Measurements from ENCODE around the gene ELF1. TPM values are rescaled to one million over a fixed set of nuclear protein-coding genes. Genes with fewer than 3 reads are reported as not detected.

ELF1 gene
- total and polyA plus RNA-seq, 2 donors (not counting 3 experiments of a cell fraction or from before 2014, with no cell fraction given): 31.8 to 61.2 TPM

GRCh38 chr13:40984668-40985366, 34.3 kb downstream of the ELF1 start:
- TF ChIP-seq GATA2 (IDR thresholded peaks at IDR 0.05; ENCODE audit: insufficient read depth, insufficient read length, low read depth, low read length) (no peak), POLR2AphosphoS5 (IDR thresholded peaks at IDR 0.05; ENCODE audit: insufficient read depth, low read depth, low read length) (no peak), JUN (IDR thresholded peaks at IDR 0.05; ENCODE audit: borderline replicate concordance, insufficient read depth, insufficient read length, low read depth) (no peak), MAX (IDR thresholded peaks at IDR 0.05; ENCODE audit: insufficient read depth, insufficient read length) (no peak), EZH2 (IDR thresholded peaks at IDR 0.05; ENCODE audit: borderline replicate concordance, low read depth, low read length, severe bottlenecking) (no peak), FOS (IDR thresholded peaks at IDR 0.05; ENCODE audit: borderline replicate concordance, insufficient read depth, low read length) (no peak), MYC (IDR thresholded peaks at IDR 0.05; ENCODE audit: low read depth, low read length) (no peak), POLR2A (IDR thresholded peaks at IDR 0.05; ENCODE audit: low read depth, low read length) (no peak), CTCF (IDR thresholded peaks at IDR 0.05; ENCODE audit: extremely low read depth in 1 of 2, insufficient read depth in 1 of 2, low read depth in 1 of 2, low read length in 2 of 2) (no peak)
- H3K36me3 ChIP-seq (ENCODE audit: control insufficient read depth in 2 of 2, extremely low read depth in 1 of 2, insufficient read depth in 2 of 2, low read length in 2 of 2): no peaks in the 10 kb centered on the region
- H3K9me1 ChIP-seq (replicated peaks; ENCODE audit: control insufficient read depth, extremely low read depth, insufficient read depth, low read length): no peaks in the 10 kb centered on the region
- peaks cover 59% of the 10 kb centered on the region for H3K79me2 ChIP-seq (ENCODE audit: control insufficient read depth, insufficient read depth, low read length)
- ChIA-PET CTCF (interaction anchor here (0.8 to 1.8 kb wide), 4 partner anchors 10 to 70 kb away, joined by 3 to 4 read pairs (median 4); no protein-coding TSS in a partner anchor), POLR2A (no interaction called here)
- no TSS peak for BruUV-seq (replicated peaks)
- peak overlapping the region; percentile 100 for H3K4me2 ChIP-seq (ENCODE audit: insufficient read depth, low read length)
- no peaks in the 10 kb centered on the region for H3K27me3 ChIP-seq (ENCODE audit: control insufficient read depth in 2 of 2, insufficient read depth in 2 of 2, low read length in 2 of 2)
- peak overlapping the region; percentile 50 for H3K9ac ChIP-seq (replicated peaks; ENCODE audit: extremely low read depth, insufficient read depth, low read length)
- H2AFZ ChIP-seq (ENCODE audit: low read depth, low read length): no peak overlapping the region
- peak overlapping the region; percentile 99 for H3K27ac ChIP-seq (ENCODE audit: insufficient read depth, low read depth, low read length)
- DNase-seq (ENCODE audit: low read depth, low spot score) (peak; percentile 76), FAIRE-seq (no peak)
- dilution Hi-C loops (cut with MboI; ENCODE audit: extremely low pct_ligation_motif_present, low sequenced_read_pairs) (no loop called here), intact Hi-C loops (cut with micrococcal nuclease) (loop anchor here (1.0 to 10.0 kb wide), 2 partner anchors 8 to 150 kb away; partner anchors contain the start of gene KBTBD6)
- peaks cover 53% of the 10 kb centered on the region for H3K4me1 ChIP-seq (ENCODE audit: control insufficient read depth, extremely low read depth, insufficient read depth, low read length)
- peak overlapping the region; percentile 13 to 76 (median 56) for H3K4me3 ChIP-seq (replicated peaks in 1 of 3; ENCODE audit: insufficient read depth in 1 of 3, low read depth in 1 of 3, low read length in 3 of 3)
- no peaks in the 10 kb centered on the region for H4K20me1 ChIP-seq (replicated peaks; ENCODE audit: control insufficient read depth, extremely low read depth, insufficient read depth, low read length)
- H3K9me3 ChIP-seq (replicated peaks; ENCODE audit: control insufficient read depth, insufficient read depth, low read length): no peaks in the 10 kb centered on the region
